SK-N-MC (cell line): Measurements from ENCODE around the gene DDX51.

Source experiments
- DNase-seq: peaks from one replicate; pipeline ENCODE4 v3.0.0-alpha.2; 2011; ENCODE audit warnings: low read depth, low spot score
- H3K27ac ChIP-seq: fragments of 200-600 bp; sonication (generic); 2 replicates; pipeline ENCODE4 v1.5.1; 2016; ENCODE audit warnings: mixed run types
- H3K36me3 ChIP-seq: fragments of 200-600 bp; sonication (generic); 2 replicates; pipeline ENCODE4 v1.6.1; 2017; ENCODE audit warnings: antibody characterized with exemption, low read length, mixed read lengths; ENCODE audit not compliant: insufficient read depth
- H3K4me3 ChIP-seq: fragments of 200-600 bp; sonication (generic); 2 replicates; pipeline ENCODE4 v1.5.1; 2016
- H3K9ac ChIP-seq: fragments of 200-600 bp; sonication (generic); 2 replicates; pipeline ENCODE4 v1.8.0; 2017; ENCODE audit warnings: mixed run types, mixed read lengths; ENCODE audit not compliant: insufficient read length
- H3K9me3 ChIP-seq: fragments of 200-600 bp; sonication (generic); 2 replicates; pipeline ENCODE4 v1.6.1; 2017; ENCODE audit warnings: low read depth, mild to moderate bottlenecking, antibody characterized with exemption, low read length, moderate library complexity, mixed read lengths
- EZH2 ChIP-seq: fragments of 200-600 bp; sonication (generic); IDR thresholded peaks from one replicate; pipeline ENCODE4 v1.6.1; 2017; ENCODE audit warnings: antibody characterized with exemption
- FOXP2 ChIP-seq: optimal IDR thresholded peaks from 2 replicates; pipeline ENCODE3; 2011; ENCODE audit warnings: mild to moderate bottlenecking, moderate library complexity; ENCODE audit not compliant: insufficient read depth; ENCODE audit errors: extremely low read length, control extremely low read depth
- POLR2AphosphoS5 ChIP-seq: IDR thresholded peaks from 2 replicates; pipeline ENCODE4 v1.6.1; 2012; ENCODE audit warnings: mild to moderate bottlenecking, low read depth, low read length, borderline replicate concordance

Gene DDX51

DNA sequence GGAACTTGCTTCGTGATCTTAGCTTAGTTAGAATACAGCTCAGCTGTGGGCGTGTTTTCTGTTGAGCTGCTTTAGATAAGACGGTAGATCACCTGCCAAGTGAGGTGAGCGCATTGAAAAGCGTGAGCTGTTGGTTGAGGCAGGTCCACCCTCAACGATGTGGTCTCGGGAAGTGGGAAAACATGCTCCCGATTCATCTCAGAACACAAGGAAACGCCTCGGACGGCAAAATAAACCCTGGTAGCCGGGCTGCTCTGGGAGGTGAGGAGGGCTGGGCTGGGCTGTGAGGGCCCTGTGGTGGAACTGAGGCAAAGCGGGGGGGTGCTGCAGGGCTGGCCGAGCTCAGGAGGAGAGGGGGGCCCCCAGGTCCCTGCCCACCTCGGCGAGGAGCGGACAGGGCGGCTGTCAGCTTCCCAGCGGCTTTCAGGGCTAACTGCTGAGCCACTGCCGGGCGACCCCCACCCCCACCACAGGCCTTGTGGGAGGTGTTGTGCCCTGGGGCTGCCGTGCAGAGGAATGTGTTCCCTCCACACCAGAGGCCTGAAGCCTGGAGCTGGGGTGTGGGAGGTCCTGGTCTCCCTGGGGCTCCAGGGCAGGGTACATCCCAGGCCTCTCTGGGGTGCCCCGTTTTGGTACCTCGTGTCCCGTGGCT, 30.8 kb upstream of the DDX51 start:
- DNase-seq = no peak
- Histone ChIP-seq H3K4me3 (no peak overlapping the region), H3K9me3 (no peaks in the 10 kb centered on the region), H3K36me3 (no peaks in the 10 kb centered on the region), H3K9ac (no peak overlapping the region), H3K27ac (no peak overlapping the region)
- TF ChIP-seq POLR2AphosphoS5 (no peak), FOXP2 (no peak), EZH2 (no peak)

DNA sequence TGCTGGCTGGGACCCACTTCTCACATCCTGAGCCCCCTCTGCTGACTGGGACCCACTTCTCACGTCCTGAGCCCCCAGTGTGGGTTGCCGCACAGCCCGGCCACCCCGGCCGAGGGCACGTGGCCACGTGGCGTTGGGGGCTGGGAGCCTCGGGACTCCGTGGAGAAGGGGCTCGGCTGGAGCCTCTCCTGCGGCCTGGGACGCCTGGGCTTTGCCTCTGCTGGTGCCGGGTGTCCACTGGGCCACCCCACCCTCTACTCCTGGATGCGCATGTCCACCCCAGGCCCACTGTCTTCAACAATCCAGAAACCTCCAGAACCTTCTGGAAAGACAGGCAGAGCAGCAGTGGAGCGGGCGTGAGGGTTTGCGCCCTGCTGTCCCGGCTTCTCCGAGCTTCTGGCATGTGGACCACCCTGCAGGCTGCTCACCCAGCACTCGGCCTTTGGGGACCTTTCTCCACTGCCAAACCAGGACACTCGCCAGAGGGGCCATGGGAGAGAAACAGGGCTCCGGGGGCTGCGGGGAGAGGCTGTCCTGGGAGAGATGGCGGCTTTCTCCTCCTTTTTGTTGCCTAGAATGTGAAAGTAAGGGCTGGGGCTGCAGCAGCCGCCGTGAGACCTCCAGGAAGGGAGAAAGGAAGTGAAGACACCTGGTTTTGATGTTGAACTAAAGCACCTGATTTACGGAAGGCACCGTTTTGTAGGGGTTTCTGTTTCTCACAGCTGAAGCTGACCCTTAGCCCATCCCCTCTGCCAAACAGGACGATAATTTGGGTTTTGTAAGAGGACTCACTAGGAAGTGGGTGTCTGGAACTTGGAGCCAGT, 30.1 kb upstream of the DDX51 start:
- TF ChIP-seq EZH2 (no peak), POLR2AphosphoS5 (no peak), FOXP2 (no peak)
- no peak overlapping the region for H3K9ac ChIP-seq

DNA sequence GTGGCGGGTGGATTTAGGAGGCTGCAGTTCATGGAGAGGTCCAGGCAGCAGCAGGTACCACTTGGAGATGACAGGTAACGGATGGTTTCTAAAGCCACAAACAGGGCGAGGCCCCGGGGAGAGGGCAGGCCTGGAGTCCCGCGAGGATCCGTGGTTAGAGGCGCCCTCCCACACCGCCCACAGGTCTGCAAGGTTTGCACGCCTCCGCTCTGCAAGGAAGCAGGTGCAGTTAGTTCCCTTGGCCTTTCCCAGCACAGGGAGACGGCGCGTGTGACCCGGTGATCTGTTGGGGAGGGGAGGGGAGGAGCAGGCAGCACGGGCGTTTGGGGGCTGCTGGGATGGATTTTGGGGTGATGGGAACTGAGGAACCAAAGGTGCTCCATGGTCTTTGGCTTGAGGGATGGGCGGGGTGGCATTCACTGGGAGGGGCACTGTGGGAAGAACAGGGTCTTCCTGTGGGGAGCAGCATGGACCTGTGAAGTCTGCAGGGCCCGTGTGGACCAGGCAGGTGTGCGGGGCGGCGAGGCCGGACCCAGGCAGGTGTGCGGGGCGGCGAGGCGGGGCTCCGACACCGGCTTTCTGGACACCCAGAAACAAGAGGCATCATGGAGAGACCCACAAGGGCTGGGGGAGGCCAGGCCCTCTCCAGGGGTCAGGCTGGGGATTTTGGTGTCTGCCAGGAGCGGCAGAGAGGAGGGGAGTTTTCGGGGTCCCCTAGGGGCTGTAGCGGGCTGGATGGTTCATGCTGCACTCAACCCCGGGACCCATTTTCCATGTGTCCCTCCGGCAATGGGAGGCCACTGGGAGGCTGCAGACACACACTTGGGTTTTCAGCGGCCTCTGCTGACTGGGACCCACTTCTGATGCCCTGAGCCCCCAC, 29.3 kb upstream of the DDX51 start:
- H3K4me3 ChIP-seq = no peak overlapping the region
- DNase-seq = no peak
- H3K9me3 ChIP-seq = no peaks in the 10 kb centered on the region
- H3K9ac ChIP-seq = no peak overlapping the region
- no peaks in the 10 kb centered on the region for H3K36me3 ChIP-seq
- H3K27ac ChIP-seq = no peak overlapping the region
- no peak for TF ChIP-seq POLR2AphosphoS5
- TF ChIP-seq EZH2 = no peak
- TF ChIP-seq FOXP2 = no peak

More for the DNA sequence above, 30.1 kb upstream of the DDX51 start:
- H3K4me3 ChIP-seq = no peak overlapping the region
- H3K36me3 ChIP-seq = no peaks in the 10 kb centered on the region
- DNase-seq = no peak
- H3K9me3 ChIP-seq = no peaks in the 10 kb centered on the region
- H3K27ac ChIP-seq = no peak overlapping the region

DNA sequence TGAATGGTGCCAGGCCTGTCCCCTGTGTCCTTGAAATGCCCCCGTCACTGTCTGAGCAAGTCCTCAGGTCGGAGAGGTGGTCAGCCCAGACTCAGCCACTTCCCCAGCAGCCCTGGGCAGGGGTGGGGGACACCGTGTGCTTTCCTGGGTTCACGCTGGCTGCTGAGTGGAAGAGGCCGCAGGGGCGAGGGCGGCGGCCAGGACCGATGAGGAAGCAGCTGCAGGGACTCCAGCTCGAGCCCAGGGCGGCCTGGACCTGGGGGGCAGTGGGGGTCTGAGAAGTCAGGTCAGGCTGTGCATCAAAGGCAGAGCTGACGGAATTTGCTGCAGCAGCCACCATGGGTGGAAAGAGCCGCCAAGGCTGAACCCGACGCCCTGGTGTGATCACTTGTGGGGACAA, 28.5 kb upstream of the DDX51 start:
- DNase-seq = no peak
- no peak overlapping the region for H3K9ac ChIP-seq
- no peaks in the 10 kb centered on the region for H3K9me3 ChIP-seq
- no peak overlapping the region for H3K27ac ChIP-seq
- H3K36me3 ChIP-seq = no peaks in the 10 kb centered on the region
- TF ChIP-seq EZH2 (no peak), POLR2AphosphoS5 (no peak), FOXP2 (no peak)
- H3K4me3 ChIP-seq = no peak overlapping the region

DNA sequence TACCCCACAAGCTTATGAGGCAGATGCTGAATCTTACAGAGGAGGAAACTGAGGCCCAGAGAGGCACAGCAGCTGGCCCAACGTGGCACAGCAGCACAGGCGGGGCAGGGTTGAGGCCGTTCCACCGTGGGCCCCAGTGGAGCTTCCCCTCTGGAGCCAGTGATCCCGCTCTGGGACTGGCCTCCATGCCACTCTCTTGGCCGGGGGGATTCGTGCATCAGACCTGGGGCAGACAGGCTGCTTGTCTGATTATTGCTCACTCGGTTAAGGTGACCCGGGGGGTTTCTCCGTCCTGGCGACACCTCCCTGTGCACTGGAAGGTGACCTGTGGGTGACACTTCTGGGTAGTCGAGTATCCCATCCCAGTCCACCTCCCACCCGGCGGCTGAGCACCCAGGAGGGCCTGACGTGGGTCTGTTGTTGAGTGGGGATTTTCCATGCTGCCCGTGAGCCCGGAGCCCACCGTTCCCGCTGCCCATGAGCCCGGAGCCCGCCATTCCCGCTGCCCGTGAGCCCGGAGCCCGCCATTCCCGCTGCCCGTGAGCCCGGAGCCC, 27.9 kb upstream of the DDX51 start:
- Histone ChIP-seq H3K27ac (no peak overlapping the region), H3K9ac (no peak overlapping the region), H3K9me3 (no peaks in the 10 kb centered on the region), H3K36me3 (no peaks in the 10 kb centered on the region), H3K4me3 (no peak overlapping the region)
- no peak for DNase-seq
- TF ChIP-seq FOXP2 (no peak), POLR2AphosphoS5 (no peak), EZH2 (no peak)

GRCh38 chr12:132171293-132171967, 27.3 kb upstream of the DDX51 start:
- no peak for TF ChIP-seq POLR2AphosphoS5
- TF ChIP-seq EZH2 = no peak
- TF ChIP-seq FOXP2 = no peak
- Histone ChIP-seq H3K36me3 (no peaks in the 10 kb centered on the region), H3K9ac (no peak overlapping the region), H3K4me3 (no peak overlapping the region), H3K9me3 (no peaks in the 10 kb centered on the region), H3K27ac (no peak overlapping the region)
- DNase-seq = no peak

GRCh38 chr12:132170637-132171292, 26.6 kb upstream of the DDX51 start:
- Histone ChIP-seq H3K27ac (peak overlapping the region; percentile 85), H3K36me3 (no peaks in the 10 kb centered on the region), H3K4me3 (peak overlapping the region; percentile 61), H3K9me3 (no peaks in the 10 kb centered on the region), H3K9ac (no peak overlapping the region)
- TF ChIP-seq EZH2 (no peak), POLR2AphosphoS5 (no peak), FOXP2 (no peak)
- DNase-seq = no peak
